Thyroid gland (tissue), 4 donors: ENCODE measurements around the gene WDFY4. TPM values are rescaled to one million over a fixed set of nuclear protein-coding genes. Genes with fewer than 3 reads are reported as not detected.

Experiments used
- DNase-seq, 2 donors: peaks; one replicate each; pipeline ENCODE4 v3.0.0-alpha.2; 2019
- H3K27ac ChIP-seq, 3 donors: fragments of 200-600 bp; sonication (generic); 1 replicate in 2 of 3; 2 replicates in 1 of 3; pipeline ENCODE4 v1.5.1; 2016 to 2019; ENCODE audit warnings: mild to moderate bottlenecking in 1 of 3, moderate library complexity in 1 of 3
- H3K27me3 ChIP-seq: fragments of 200-600 bp; sonication (generic); one replicate; pipeline ENCODE4 v1.5.1; 2019
- H3K36me3 ChIP-seq, 2 donors: fragments of 200-600 bp; sonication (generic); one replicate each; pipeline ENCODE4 v1.5.1; 2016 to 2019
- H3K4me1 ChIP-seq, 2 donors: fragments of 200-600 bp; sonication (generic); one replicate each; pipeline ENCODE4 v1.5.1; 2017 to 2019
- H3K4me3 ChIP-seq, 3 donors: fragments of 200-600 bp; sonication (generic); replicated peaks in 1 of 3; 1 replicate in 2 of 3; 2 replicates in 1 of 3; pipeline ENCODE4 v1.5.1; 2016; ENCODE audit warnings: mild to moderate bottlenecking in 1 of 3
- H3K9me3 ChIP-seq: fragments of 200-600 bp; sonication (generic); one replicate; pipeline ENCODE4 v1.5.1; 2017
- CTCF ChIP-seq, 6 experiments: fragments of 200-600 bp in 3 of 6; fragments of 450-650 bp in 3 of 6; sonication (generic) in 3 of 6; IDR thresholded peaks; one replicate each; pipeline ENCODE4 v1.5.1; 2016 to 2019; ENCODE audit warnings: antibody characterized with exemption in 6 of 6, mild to moderate bottlenecking in 2 of 6, inconsistent platforms in 1 of 6, moderate library complexity in 1 of 6
- POLR2A ChIP-seq, 2 donors: fragments of 450-650 bp; IDR thresholded peaks; one replicate each; pipeline ENCODE4 v1.6.1; 2017; ENCODE audit warnings: antibody characterized with exemption in 2 of 2, mild to moderate bottlenecking in 2 of 2, moderate library complexity in 1 of 2
- WGBS, 2 donors: methylation state at CpG; one replicate each; pipeline ENCODE4 v1.1.5; 2017; 5-methylcytosine and 5-hydroxymethylcytosine counted together
- intact Hi-C: fragments of 100-400 bp; cut with DNase I; formaldehyde crosslinking; loops from one replicate; pipeline ENCODE4 v1.15.1; 2023
- total RNA-seq, 4 donors: library from RNA; depleted of rRNA; stranded (reverse); fragments of >200 nt; gene quantifications; one replicate each; pipeline ENCODE4 v1.2.3, GENCODE V29; 2016

The WDFY4 gene
- total RNA-seq, 4 donors from 2014 or later, result 1.0 to 3.5 (median 1.2) TPM

- H3K9me3 ChIP-seq, result no peaks in the 10 kb centered on the region
- TF ChIP-seq POLR2A (IDR thresholded peaks at IDR 0.05) (no peak), CTCF (IDR thresholded peaks at IDR 0.05) (no peak)
- H3K36me3 ChIP-seq, result no peaks in the 10 kb centered on the region
- no peaks in the 10 kb centered on the region for H3K27me3 ChIP-seq
- no peak overlapping the region for H3K27ac ChIP-seq
- H3K4me1 ChIP-seq, result no peaks in the 10 kb centered on the region
- no peak overlapping the region for H3K4me3 ChIP-seq
- intact Hi-C loops, result no loop called here
- 89 to 100% methylated on average over 2 of the region's 2 CpGs for WGBS, 2 donors
- no peak for DNase-seq
Observed at GRCh38 chr10:48882881-48883280, 198.2 kb downstream of the WDFY4 start.

GRCh38 chr10:48883701-48884100, 199.0 kb downstream of the WDFY4 start:
- Histone ChIP-seq H3K4me1 (no peaks in the 10 kb centered on the region), H3K27ac (no peak overlapping the region), H3K4me3 (no peak overlapping the region), H3K9me3 (no peaks in the 10 kb centered on the region), H3K27me3 (no peaks in the 10 kb centered on the region), H3K36me3 (no peaks in the 10 kb centered on the region)
- intact Hi-C loops, result no loop called here
- no peak for DNase-seq
- WGBS, 2 donors, result 71 to 77% methylated on average over 4 of the region's 4 CpGs
- TF ChIP-seq POLR2A (IDR thresholded peaks at IDR 0.05), result no peak
- TF ChIP-seq CTCF (IDR thresholded peaks at IDR 0.05), result no peak

- intact Hi-C loops, result no loop called here
- H3K4me3 ChIP-seq, result no peak overlapping the region
Observed at GRCh38 chr10:48884179-48885045, 199.7 kb downstream of the WDFY4 start.

GRCh38 chr10:48885376-48885775, 200.7 kb downstream of the WDFY4 start:
- Histone ChIP-seq H3K4me1 (no peaks in the 10 kb centered on the region), H3K27me3 (no peaks in the 10 kb centered on the region), H3K9me3 (no peaks in the 10 kb centered on the region), H3K27ac (no peak overlapping the region), H3K4me3 (no peak overlapping the region), H3K36me3 (no peaks in the 10 kb centered on the region)
- no peak for DNase-seq
- 31 to 42% methylated on average over 2 of the region's 2 CpGs for WGBS, 2 donors
- peak in 1 of 6 experiments; percentile 20 for TF ChIP-seq CTCF (IDR thresholded peaks at IDR 0.05)
- no peak for TF ChIP-seq POLR2A (IDR thresholded peaks at IDR 0.05)
- intact Hi-C loops, result no loop called here

More at GRCh38 chr10:48884179-48885045, 199.7 kb downstream of the WDFY4 start:
- TF ChIP-seq CTCF (IDR thresholded peaks at IDR 0.05) (no peak), POLR2A (IDR thresholded peaks at IDR 0.05) (no peak)
- no peaks in the 10 kb centered on the region for H3K9me3 ChIP-seq
- no peaks in the 10 kb centered on the region for H3K27me3 ChIP-seq
- no peak overlapping the region for H3K27ac ChIP-seq
- H3K4me1 ChIP-seq, result no peaks in the 10 kb centered on the region
- no peaks in the 10 kb centered on the region for H3K36me3 ChIP-seq
- 91% methylated on average over 9 of the region's 9 CpGs for WGBS, 2 donors
- no peak for DNase-seq

GRCh38 chr10:48887982-48888381, 203.3 kb downstream of the WDFY4 start:
- no peak overlapping the region for H3K4me3 ChIP-seq
- DNase-seq, result no peak
- H3K27ac ChIP-seq, result no peak overlapping the region
- no peaks in the 10 kb centered on the region for H3K27me3 ChIP-seq
- intact Hi-C loops, result no loop called here
- TF ChIP-seq POLR2A (IDR thresholded peaks at IDR 0.05) (no peak), CTCF (IDR thresholded peaks at IDR 0.05) (no peak)
- H3K4me1 ChIP-seq, result no peaks in the 10 kb centered on the region
- no peaks in the 10 kb centered on the region for H3K36me3 ChIP-seq
- no peaks in the 10 kb centered on the region for H3K9me3 ChIP-seq
- WGBS, 2 donors, result 79 to 86% methylated on average over 1 of the region's 1 CpG
